Common myeloid progenitor, CD34-positive (primary cell): Measurements from ENCODE around the gene UBALD1.
A peak's percentile ranks its signal among the peaks of the same experiment; 100 is the strongest.
"Not testable (repeated sequence)": the region's sequence is repeated elsewhere in the genome, so short reads cannot be mapped to it uniquely, and the experiment has no call there.

Source experiments
- CTCF ChIA-PET: fragments of 350-600 bp; sonication (Branson Sonifier 250); formaldehyde crosslinking; loops from one replicate; lab custom pipeline; 2021; ENCODE audit warnings: antibody characterized with exemption; lab: Charles Lee
- POLR2A ChIA-PET: fragments of 350-600 bp; sonication (Branson Sonifier 250); formaldehyde crosslinking; loops from one replicate; lab custom pipeline; 2021; ENCODE audit warnings: antibody characterized with exemption; lab: Charles Lee
- DNase-seq, 3 donors: peaks; one replicate each; pipeline versions ENCODE4 v3.0.0 to v3.0.0-alpha.2; 2013
- H3K27ac ChIP-seq, 2 experiments: 1 replicate in 1 of 2; 2 replicates in 1 of 2; pipeline ENCODE4 v1.7.0; 2013; ENCODE audit warnings: inconsistent platforms in 2 of 2, low read length in 2 of 2, mild to moderate bottlenecking in 2 of 2, low read depth in 1 of 2, moderate library complexity in 1 of 2; ENCODE audit not compliant: severe bottlenecking in 2 of 2, insufficient read depth in 1 of 2, poor library complexity in 1 of 2
- H3K27me3 ChIP-seq, 5 experiments: replicated peaks in 2 of 5; 1 replicate in 3 of 5; 2 replicates in 2 of 5; pipeline versions ENCODE4 v1.6.1 to v1.7.0; 2013; ENCODE audit warnings: low read length in 4 of 5, mild to moderate bottlenecking in 2 of 5, moderate library complexity in 2 of 5, inconsistent platforms in 1 of 5; ENCODE audit not compliant: insufficient read depth in 5 of 5, control insufficient read depth in 4 of 5
- H3K36me3 ChIP-seq, 4 experiments: 1 replicate in 2 of 4; 2 replicates in 2 of 4; pipeline versions ENCODE4 v1.6.1 to v1.7.0; 2013; ENCODE audit warnings: low read length in 3 of 4, control low read depth in 1 of 4, mild to moderate bottlenecking in 1 of 4; ENCODE audit not compliant: control insufficient read depth in 4 of 4, insufficient read depth in 4 of 4
- H3K4me1 ChIP-seq, 4 experiments: 1 replicate in 3 of 4; 2 replicates in 1 of 4; pipeline versions ENCODE4 v1.6.1 to v1.7.1; 2013; ENCODE audit warnings: low read length in 3 of 4, mild to moderate bottlenecking in 3 of 4, control low read depth in 1 of 4, inconsistent platforms in 1 of 4, moderate library complexity in 1 of 4; ENCODE audit not compliant: control insufficient read depth in 4 of 4, insufficient read depth in 4 of 4; ENCODE audit errors: control extremely low read depth in 1 of 4
- H3K4me3 ChIP-seq, 7 experiments: 1 replicate in 4 of 7; 2 replicates in 3 of 7; pipeline versions ENCODE4 v1.5.1 to v1.7.0; 2013; ENCODE audit warnings: mild to moderate bottlenecking in 7 of 7, low read length in 6 of 7, moderate library complexity in 6 of 7, inconsistent platforms in 2 of 7, low read depth in 2 of 7, control low read depth in 1 of 7; ENCODE audit not compliant: insufficient read depth in 4 of 7, control insufficient read depth in 1 of 7; ENCODE audit errors: extremely low read depth in 1 of 7
- H3K9me3 ChIP-seq, 5 experiments: 1 replicate in 4 of 5; 2 replicates in 1 of 5; pipeline versions ENCODE4 v1.6.1 to v1.7.1; 2013; ENCODE audit warnings: low read length in 4 of 5, mild to moderate bottlenecking in 2 of 5, inconsistent platforms in 1 of 5, low read depth in 1 of 5, moderate library complexity in 1 of 5; ENCODE audit not compliant: control insufficient read depth in 4 of 5, insufficient read depth in 2 of 5; ENCODE audit errors: control extremely low read depth in 1 of 5
- WGBS: methylation state at CpG from one replicate; pipeline ENCODE4 v1.1.5; 2013; ENCODE audit not compliant: insufficient coverage; 5-methylcytosine and 5-hydroxymethylcytosine counted together

UBALD1 gene

DNA sequence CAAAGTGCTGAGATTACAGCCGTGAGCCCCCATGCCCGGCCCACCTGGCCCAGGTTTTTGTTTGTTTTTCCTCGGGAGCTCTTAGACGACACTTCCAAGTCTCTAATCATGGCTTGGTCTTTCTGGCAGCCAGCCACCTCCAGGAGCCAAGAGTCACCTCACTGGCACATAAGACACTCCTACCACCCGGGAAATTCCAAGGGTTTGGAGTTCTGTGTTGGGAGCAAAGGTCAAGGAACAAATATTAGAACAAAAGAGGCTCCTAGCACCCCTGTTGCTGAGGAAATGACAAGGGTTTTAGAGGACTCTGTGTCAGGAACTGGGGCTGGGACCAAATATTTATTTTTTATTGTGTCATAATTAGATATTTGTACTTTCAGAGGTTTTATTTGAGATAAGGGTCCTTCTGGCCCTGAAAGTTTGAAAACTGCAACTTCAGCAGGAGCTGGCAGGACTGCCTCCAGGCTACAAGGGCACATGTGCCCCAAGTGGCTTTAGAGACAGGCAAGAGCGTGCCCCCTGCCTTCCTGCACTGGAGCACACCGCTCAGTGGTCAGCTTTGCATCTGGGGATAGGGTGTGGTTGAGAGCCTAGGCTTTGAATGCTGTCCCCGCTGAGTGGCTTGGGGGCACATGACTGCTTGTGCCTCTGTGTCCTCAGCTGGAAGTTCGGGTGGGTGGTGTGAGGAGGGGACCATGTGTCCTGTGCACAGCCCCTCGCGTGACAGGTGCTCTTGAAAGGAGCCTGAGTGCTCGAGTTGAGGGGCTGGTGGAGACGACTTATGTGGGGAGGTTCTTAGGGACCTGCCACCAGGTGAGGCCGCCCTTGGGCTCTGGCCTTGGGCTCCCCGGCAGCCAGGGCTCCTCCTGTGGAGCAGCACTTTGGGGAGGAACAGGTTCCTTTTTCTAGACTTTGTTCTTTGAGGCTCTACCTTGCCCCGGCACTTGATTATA, 39.6 kb upstream of the UBALD1 start:
- ChIA-PET CTCF (interaction anchor here (1.0 kb wide), 1 partner anchor 37 kb away, joined by 3 read pairs; no protein-coding TSS in a partner anchor), POLR2A (interaction anchor here (0.6 kb wide), 1 partner anchor 36 kb away, joined by 4 read pairs; no protein-coding TSS in a partner anchor)
- Histone ChIP-seq H3K4me1 (peaks cover 0 to 11% (median 4%) of the 10 kb centered on the region in 4 experiments), H3K4me3 (no peak overlapping the region), H3K27ac (no peak overlapping the region), H3K27me3 (no peaks in the 10 kb centered on the region), H3K36me3 (peaks cover 8 to 73% (median 53%) of the 10 kb centered on the region in 4 experiments), H3K9me3 (no peaks in the 10 kb centered on the region)
- DNase-seq = no peak
- WGBS = over 99% methylated on average over 9 of the region's 16 CpGs

DNA sequence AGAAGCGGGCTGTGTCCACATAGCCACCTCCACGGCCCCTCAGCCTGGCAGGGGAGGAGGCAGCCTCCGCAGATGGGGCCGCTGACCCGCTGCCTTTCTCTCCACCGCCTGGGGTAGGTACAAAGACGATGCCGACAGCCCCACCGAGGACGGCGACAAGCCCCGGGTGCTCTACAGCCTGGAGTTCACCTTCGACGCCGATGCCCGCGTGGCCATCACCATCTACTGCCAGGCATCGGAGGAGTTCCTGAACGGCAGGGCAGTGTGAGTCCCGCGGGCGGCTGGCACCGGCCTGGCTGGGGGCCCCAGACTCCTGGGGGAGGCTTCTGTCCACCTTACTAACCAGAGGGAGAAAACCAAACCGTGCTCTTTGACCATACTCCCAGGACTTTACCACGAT, 37.9 kb upstream of the UBALD1 start:
- Histone ChIP-seq H3K4me1 (peaks cover 0 to 9% (median 4%) of the 10 kb centered on the region in 4 experiments), H3K36me3 (peaks cover 8 to 68% (median 49%) of the 10 kb centered on the region in 4 experiments), H3K27ac (no peak overlapping the region), H3K27me3 (no peaks in the 10 kb centered on the region), H3K4me3 (no peak overlapping the region), H3K9me3 (no peaks in the 10 kb centered on the region)
- ChIA-PET CTCF (interaction anchor here (1.4 kb wide), 1 partner anchor 9 kb away, joined by 4 read pairs; no protein-coding TSS in a partner anchor), POLR2A (no interaction called here)
- no peak for DNase-seq
- 98% methylated on average over 25 of the region's 25 CpGs for WGBS

GRCh38 chr16:4651827-4652226, 37.1 kb upstream of the UBALD1 start:
- peaks cover 8 to 69% (median 46%) of the 10 kb centered on the region in 4 experiments for H3K36me3 ChIP-seq

DNA sequence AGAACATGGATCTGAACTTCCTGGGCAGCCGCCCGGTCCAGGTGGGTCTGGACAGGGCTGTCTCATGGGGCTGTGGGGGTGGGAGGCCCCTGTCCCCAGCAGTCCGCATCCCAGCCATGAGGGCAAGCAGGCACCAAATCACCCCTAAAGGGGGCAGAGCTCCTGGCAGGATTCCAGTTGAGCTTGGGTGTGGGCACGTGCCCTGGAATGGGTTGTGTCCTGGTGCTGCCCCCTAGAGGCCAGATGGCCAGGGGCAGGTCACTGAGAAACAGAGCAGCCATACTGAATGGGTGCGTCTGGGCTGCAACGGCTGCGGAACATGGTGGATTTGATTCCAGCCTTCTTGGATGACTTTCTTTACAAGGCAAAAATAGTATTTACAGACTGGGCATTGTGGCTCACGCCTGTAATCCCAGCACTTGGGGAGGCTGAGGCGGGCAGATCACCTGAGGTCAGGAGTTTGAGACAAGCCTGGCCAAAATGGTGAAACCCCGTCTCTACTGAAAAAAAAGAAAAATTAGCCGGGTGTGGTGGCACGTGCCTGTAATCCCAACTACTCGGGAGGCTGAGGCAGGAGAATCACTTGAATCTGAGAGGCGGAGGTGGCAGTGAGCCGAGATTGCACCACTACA, 35.9 kb upstream of the UBALD1 start:
- H3K4me1 ChIP-seq, H3K27me3 ChIP-seq, H3K9me3 ChIP-seq, H3K4me3 ChIP-seq, H3K27ac ChIP-seq: not testable (repeated sequence)
- CTCF ChIA-PET = interaction anchor here (0.6 to 2.8 kb wide), 15 partner anchors 9 to 124 kb away, joined by 3 to 27 read pairs (median 4); partner anchors contain the start of gene MGRN1
- peaks cover 2 to 68% (median 44%) of the 10 kb centered on the region in 4 experiments for H3K36me3 ChIP-seq
- DNase-seq = peak; percentile 93 to 97 (median 95)
- WGBS = 91% methylated on average over 14 of the region's 15 CpGs
- POLR2A ChIA-PET = interaction anchor here (1.1 kb wide), 1 partner anchor 26 kb away, joined by 6 read pairs; the partner anchor contains the start of gene MGRN1

More at GRCh38 chr16:4651827-4652226, 37.1 kb upstream of the UBALD1 start:
- POLR2A ChIA-PET = no interaction called here
- CTCF ChIA-PET = interaction anchor here (0.6 to 2.8 kb wide), 5 partner anchors 8 to 31 kb away, joined by 3 to 27 read pairs (median 4); partner anchors contain the start of gene MGRN1
- no peak overlapping the region for H3K4me3 ChIP-seq
- peaks cover 0 to 9% (median 4%) of the 10 kb centered on the region in 4 experiments for H3K4me1 ChIP-seq
- H3K27ac ChIP-seq = no peak overlapping the region
- H3K27me3 ChIP-seq = no peaks in the 10 kb centered on the region
- no peaks in the 10 kb centered on the region for H3K9me3 ChIP-seq
- DNase-seq = no peak
- 91% methylated on average over 11 of the region's 13 CpGs for WGBS

- Histone ChIP-seq H3K9me3 (no peaks in the 10 kb centered on the region), H3K4me3 (no peak overlapping the region), H3K4me1 (peaks cover 0 to 9% (median 4%) of the 10 kb centered on the region in 4 experiments), H3K27me3 (no peaks in the 10 kb centered on the region), H3K27ac (no peak overlapping the region), H3K36me3 (peaks cover 2 to 65% (median 41%) of the 10 kb centered on the region in 4 experiments)
- DNase-seq = peak in 1 of 3 donors; percentile 56
- WGBS = 94% methylated on average over 19 of the region's 25 CpGs
- ChIA-PET CTCF (interaction anchor here (0.6 to 2.8 kb wide), 17 partner anchors 9 to 123 kb away, joined by 3 to 27 read pairs (median 4); partner anchors contain the start of gene MGRN1), POLR2A (interaction anchor here (1.1 kb wide), 1 partner anchor 25 kb away, joined by 6 read pairs; the partner anchor contains the start of gene MGRN1)
Measured at GRCh38 chr16:4649744-4650442, 35.2 kb upstream of the UBALD1 start.

GRCh38 chr16:4648917-4649316, 34.2 kb upstream of the UBALD1 start:
- Histone ChIP-seq H3K27ac (no peak overlapping the region), H3K4me1 (peaks cover 0 to 9% (median 4%) of the 10 kb centered on the region in 4 experiments), H3K27me3 (no peaks in the 10 kb centered on the region), H3K9me3 (no peaks in the 10 kb centered on the region), H3K36me3 (peaks cover 2 to 58% (median 32%) of the 10 kb centered on the region in 4 experiments), H3K4me3 (no peak overlapping the region)
- ChIA-PET CTCF (interaction anchor here (0.6 to 2.8 kb wide), 5 partner anchors 13 to 86 kb away, joined by 3 to 27 read pairs (median 4); partner anchors contain the start of gene MGRN1), POLR2A (no interaction called here)
- whole genome bisulfite sequencing = 97% methylated on average over 12 of the region's 13 CpGs
- DNase-seq = peak in 2 of 3 donors; percentile 51 to 73
